ENCODE results near the gene HMGN1.

The HMGN1 gene

DNA sequence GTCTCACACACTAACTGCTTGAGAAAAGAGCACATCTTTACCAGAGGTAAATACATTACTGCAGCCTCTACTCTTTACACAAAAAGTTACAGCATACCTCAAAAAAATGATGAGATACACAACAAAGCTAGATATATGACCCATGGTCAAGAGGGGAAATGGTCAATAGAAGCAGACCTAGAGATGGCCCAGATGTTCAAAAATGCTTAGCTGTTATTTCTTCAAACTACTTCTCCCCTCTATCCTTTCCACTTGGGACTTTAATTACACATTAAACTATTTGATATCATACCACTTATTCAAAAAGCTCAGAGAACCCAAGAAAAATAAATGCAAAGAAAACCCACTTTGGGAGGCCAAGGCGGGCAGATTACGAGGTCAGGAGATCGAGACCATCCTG, 48.3 kb downstream of the HMGN1 start:
- DNase-seq (ENCODE audit: low read depth in 2 of 2): no peak

GRCh38 chr21:39296891-39297290, 52.0 kb downstream of the HMGN1 start:
- DNase-seq (ENCODE audit: low read depth in 2 of 2): no peak
